Measurements from ENCODE around the gene MLPH.

Gene MLPH

GRCh38 chr2:237603049-237603717 is 116.1 kb downstream of the MLPH start:
- ATAC-seq (no peak), DNase-seq (no peak)

- DNase-seq (peak; percentile 42), ATAC-seq (peak; percentile 65)
Measured at GRCh38 chr2:237603718-237604362, 116.8 kb downstream of the MLPH start.

GRCh38 chr2:237604391-237604790 is 117.3 kb downstream of the MLPH start:
- DNase-seq, result no peak
- no peak for ATAC-seq
